Ishikawa (cell line): Measurements from ENCODE around the gene FIGN.

Experiments
- CREB1 ChIP-seq: IDR thresholded peaks from 2 replicates; pipeline ENCODE4 v1.6.1; 2012; ENCODE audit warnings: low read depth
- EGR1 ChIP-seq: IDR thresholded peaks from 2 replicates; pipeline ENCODE4 v1.6.1; 2012
- EP300 ChIP-seq: IDR thresholded peaks from 2 replicates; pipeline ENCODE4 v1.6.1; 2012; ENCODE audit warnings: borderline replicate concordance
- FOXM1 ChIP-seq: IDR thresholded peaks from 2 replicates; pipeline ENCODE4 v1.6.1; 2012; ENCODE audit warnings: low read depth, borderline replicate concordance
- NFIC ChIP-seq: IDR thresholded peaks from 2 replicates; pipeline ENCODE4 v1.6.1; 2012
- RAD21 ChIP-seq: IDR thresholded peaks from 2 replicates; pipeline ENCODE4 v1.6.1; 2012; ENCODE audit warnings: low read depth
- TAF1 ChIP-seq: IDR thresholded peaks from 2 replicates; pipeline ENCODE4 v1.6.1; 2012; ENCODE audit warnings: low read depth, mild to moderate bottlenecking
- YY1 ChIP-seq: IDR thresholded peaks from 2 replicates; pipeline ENCODE4 v1.6.1; 2012; ENCODE audit warnings: low read depth
- ZBTB7A ChIP-seq: IDR thresholded peaks from 2 replicates; pipeline ENCODE4 v1.6.1; 2012; ENCODE audit warnings: low read depth
- TF ChIP-seq, protein P1 (sequence below): IDR thresholded peaks from 2 replicates; pipeline ENCODE4 v1.6.1; 2012

DNA sequence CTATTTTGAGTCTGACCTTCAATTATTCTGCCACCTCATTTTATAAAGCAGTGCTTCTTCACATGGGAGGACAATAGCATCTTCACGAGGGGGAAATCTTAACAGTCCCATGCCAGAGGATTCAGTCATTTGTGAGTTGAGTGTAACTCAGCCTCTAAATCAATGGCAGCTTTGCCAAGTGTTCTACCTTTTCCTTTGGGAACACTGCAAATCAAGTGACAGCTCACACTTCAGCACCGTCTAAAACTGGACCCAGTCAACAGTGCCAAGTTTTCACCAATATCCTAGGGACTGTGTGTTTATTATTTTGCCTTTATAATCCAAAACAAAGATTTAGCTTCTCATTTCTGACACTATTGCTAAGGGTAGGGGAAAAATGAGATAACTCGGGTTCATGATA, 133.6 kb downstream of the FIGN start:
- no peak for TF ChIP-seq NFIC
- TF ChIP-seq YY1, result no peak
- TF ChIP-seq TAF1, result no peak
- no peak for TF ChIP-seq RAD21
- no peak for TF ChIP-seq CREB1
- TF ChIP-seq, protein P1, sequence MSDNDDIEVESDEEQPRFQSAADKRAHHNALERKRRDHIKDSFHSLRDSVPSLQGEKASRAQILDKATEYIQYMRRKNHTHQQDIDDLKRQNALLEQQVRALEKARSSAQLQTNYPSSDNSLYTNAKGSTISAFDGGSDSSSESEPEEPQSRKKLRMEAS, result no peak
- no peak for TF ChIP-seq EGR1
- TF ChIP-seq EP300, result no peak
- TF ChIP-seq ZBTB7A, result no peak
- no peak for TF ChIP-seq FOXM1
